GM18909 (cell line): ENCODE measurements around the gene SP6.

Experiments
- ATAC-seq: cut with Tn5 transposase; IDR thresholded peaks from one replicate; pipeline ENCODE4 v1.9.1; 2021; ENCODE audit warnings: mild to moderate bottlenecking; ENCODE audit not compliant: unreplicated experiment, poor library complexity

SP6 gene

DNA sequence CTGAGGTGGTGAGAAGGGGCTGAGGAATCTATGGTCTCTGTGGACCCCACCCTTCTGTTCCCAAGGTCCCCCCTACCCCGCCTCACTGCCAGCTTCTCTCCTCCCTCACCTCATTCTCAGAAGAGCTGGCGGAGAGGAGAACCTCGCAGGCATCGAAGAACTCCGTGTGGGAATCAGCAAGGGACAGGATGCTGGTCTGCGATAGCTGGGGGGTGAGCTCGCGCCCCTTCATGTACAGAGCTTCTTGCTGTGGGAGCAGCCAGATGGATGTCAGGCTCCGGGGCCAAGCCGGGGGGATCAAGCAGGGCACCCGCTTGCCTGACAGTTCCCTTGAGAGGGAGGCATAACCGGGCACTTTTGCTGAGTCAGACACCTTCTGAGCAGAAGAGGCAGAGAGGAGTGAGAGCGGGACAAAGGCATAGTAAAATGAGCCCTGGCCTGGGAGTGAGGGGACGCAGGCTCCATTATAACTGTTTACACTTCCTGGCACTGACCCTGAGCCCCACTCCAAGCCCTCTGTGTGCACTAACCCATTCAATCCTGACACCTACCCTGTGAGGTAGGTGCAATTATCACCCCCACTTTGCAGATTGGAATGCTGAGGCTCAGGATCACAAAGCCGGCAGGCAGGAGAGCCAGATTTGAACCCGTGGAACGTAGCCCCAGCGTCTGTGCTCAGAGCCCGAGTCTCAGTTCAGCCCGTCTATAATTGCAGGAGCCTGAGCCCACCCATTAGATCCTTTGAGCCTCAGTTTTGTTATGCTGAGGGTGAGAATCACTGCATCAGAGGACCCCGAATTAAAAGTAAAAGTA, 35.7 kb downstream of the SP6 start:
- ATAC-seq = no peak

DNA sequence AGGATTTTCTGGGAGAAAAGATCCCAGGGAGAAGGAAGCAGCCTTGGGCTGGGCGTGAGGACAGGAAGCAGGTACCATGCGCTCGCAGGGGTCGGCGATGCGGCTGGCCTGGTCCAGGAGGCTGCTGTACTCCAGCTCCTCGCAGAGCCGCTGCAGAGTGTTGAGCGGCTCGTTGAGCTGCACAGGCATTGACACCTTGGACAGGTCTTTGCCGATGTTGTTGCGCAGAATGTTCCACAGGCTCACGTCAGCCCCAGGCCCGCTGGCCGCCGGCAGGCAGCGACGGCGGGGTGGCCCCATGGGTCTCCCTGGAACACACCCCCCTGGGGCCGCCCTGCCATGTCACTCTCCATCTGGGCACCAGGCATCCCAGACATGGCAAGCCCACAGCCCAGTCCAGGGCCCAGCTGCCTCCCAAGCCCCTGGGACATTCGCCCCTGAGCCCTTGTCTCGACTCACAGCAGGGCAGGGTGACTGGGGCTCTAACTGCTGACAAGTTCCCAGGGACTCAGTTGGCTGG, 37.4 kb downstream of the SP6 start:
- no peak for ATAC-seq

- no peak for ATAC-seq
These were observed 37.9 kb downstream of the SP6 start for GRCh38 chr17:47813077-47813476.

DNA sequence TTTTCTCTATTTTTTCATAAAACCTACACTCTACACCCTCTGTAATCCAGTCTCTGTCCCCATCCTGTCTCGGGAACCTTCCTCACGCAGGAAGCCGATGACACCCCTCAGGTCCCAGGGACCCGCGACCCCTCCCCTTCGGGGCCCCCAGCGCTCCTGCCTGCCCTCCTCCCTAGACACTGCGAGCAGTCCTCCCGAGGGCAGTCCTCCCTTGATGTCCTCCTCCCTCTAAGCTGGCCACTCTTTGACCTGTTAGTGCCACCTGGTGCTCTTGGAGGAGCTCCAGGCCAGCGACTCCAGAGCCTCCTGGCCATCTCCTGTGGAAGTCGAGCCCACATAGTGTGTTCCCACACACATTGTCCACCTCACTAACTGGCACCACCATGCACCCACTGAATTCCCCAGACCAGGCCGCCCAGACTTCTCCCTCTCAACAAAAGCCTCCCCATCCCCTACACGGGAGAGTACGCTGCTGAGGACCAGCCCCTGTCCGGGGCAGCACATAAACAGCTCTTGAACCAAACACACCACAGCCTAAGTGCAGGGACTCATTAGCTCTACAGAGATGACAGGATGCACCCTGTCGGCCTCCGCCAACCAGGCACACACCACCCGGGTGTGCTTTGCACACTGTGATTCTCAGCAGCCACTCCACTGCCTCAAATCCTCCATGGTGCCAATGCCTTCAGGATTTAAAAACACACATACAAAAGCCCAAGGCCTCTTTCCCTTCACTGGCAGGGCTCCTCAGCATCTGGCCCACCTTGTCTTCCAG, 38.6 kb downstream of the SP6 start:
- no peak for ATAC-seq

GRCh38 chr17:47811709-47812108, 39.3 kb downstream of the SP6 start:
- ATAC-seq = no peak

DNA sequence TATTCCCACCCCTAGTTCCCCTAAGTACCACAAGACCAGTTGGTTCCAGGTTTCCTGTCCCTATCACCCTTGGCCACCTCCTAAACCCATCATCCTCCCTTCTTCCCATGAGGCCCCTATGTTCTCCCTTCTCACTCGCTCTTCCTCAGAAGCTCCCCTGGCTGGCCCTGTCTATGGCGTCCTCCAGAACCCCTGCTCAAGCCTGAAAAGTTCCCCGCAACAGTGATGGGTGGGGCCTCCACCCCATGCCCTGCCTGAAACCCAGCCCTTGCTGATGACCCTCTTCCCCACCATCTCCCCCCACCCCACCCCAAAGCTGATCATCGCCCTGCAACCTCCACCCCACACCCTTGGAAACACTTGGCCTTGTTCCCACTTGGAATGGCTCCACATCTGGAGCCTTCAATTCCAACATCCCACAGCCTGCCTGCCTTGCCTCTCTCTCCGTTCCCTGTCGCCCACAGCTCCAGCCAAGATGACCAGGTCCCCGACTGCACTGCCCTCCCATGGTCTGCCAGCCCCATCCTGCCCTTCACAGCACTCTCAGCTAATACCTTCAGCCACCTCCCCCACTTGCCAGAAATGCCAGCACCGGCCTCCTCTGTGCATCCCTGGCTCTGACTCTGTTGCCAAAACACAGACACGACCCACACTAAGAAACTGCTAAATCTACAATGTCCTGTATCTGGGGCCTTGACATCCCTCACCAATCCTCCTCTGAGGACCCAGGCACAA, 39.9 kb downstream of the SP6 start:
- no peak for ATAC-seq

GRCh38 chr17:47810200-47810821, 40.7 kb downstream of the SP6 start:
- ATAC-seq = no peak

DNA sequence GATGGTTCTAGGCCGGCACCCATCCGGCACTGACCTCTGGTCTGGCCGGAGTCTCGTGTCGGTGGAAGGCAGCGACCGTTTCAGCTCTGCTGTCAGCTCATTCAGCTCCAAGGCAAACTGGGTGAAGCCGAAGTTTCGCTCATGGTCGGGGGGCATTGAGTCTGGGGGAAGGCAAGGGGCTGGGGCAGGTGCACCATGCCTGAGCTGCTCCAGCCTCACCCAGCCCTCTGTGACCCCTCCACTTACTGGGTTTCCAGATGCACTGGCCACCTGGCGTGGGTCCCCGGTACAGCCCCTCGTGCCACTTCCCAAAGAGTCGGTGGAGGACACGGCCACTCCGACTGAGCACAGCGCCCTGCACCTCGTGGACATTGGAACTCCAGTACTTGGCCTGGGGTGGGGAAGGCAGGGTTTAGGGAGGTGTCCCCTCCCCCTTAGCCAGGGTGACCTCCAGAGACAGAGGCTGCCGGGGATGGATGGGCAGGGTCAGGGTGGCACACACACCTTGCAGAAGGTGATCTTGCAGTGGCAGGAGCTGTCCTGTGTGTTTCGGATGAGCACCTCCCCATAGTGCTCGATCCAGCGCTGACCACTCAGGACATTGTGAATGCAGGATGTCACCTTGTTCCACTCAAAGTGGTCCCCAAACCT, 42.0 kb downstream of the SP6 start:
- ATAC-seq = no peak

- no peak for ATAC-seq
These were observed 42.7 kb downstream of the SP6 start for GRCh38 chr17:47808036-47808829.

DNA sequence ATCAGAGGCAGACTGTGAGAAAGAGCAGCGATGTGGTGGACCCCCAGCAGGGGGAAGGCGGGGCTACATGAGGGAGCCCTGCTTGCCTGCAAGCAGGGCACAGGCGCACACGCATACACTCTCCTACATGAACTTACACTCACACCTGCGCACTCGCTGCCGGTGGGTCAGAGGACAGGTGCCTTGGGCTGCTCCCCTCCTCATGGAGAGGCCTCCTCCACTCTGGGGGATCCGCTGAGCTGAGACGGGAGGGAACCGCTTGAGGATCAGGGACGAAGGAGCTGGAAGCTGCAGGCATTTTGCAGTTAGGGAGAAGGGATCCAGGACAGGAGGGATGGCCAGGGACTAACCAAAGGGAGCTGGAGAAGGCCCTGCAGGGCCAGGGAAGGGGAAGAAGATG, 43.5 kb downstream of the SP6 start:
- ATAC-seq = no peak

- ATAC-seq = no peak
These were observed 44.1 kb downstream of the SP6 start for GRCh38 chr17:47806913-47807255.

GRCh38 chr17:47806026-47806912, 44.7 kb downstream of the SP6 start:
- ATAC-seq = no peak

DNA sequence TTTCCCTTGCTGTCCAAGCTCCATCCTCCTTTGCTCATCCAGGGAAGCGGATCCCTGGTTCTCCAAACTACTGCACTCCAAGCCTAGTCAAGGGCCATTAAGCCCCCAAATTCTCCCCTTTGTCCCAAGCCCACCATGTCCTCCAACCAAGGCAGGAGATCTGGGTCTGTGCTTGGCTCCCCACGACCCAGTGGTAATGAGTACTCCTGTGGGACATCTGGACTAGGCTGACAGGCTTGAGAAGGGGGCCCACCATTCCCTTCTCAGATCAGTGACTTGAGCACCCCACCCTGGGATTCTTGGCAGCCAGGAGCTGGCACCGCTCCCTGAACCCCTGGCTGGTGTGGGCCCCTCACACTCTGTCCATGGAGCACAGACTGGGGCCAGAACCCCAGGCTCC, 46.5 kb downstream of the SP6 start:
- ATAC-seq = no peak

DNA sequence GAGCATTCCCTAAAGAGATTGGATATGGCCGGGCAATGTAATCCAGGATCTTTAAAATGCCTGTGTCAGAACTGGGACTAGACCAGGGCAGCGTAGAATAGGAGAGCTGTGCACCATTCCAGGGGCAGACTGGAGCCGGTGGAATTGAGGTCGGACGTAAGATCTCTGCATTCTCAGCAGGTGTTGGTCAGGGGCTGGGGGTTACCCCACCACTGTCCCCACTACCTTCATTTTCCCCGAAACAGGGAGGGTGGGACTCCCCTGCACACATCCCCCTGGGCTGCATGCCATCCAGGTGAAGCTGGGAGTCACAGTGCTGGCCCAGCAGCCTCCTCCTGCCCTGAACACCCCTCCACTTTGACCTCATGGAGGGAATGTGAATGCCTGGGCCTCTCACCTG, 47.2 kb downstream of the SP6 start:
- ATAC-seq = no peak

DNA sequence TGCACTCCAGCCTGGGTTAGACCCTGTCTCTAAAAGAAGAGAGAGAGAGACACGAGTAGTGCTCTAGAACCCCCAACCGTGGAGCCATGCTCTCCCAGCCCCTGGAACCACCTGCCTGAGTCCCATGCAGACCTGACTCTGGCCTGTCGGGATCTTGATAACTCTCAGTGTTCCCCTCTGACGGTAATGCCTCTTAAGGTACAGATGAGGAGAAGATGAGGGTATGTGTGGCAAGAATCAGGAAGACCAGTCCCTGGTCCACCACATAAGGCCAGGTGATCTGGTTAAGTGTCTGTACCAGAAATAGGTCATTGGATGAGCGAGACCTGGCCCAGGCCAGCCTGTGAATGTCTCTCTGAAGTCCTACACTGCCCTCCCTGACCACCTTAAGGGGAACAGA, 47.8 kb downstream of the SP6 start:
- no peak for ATAC-seq

DNA sequence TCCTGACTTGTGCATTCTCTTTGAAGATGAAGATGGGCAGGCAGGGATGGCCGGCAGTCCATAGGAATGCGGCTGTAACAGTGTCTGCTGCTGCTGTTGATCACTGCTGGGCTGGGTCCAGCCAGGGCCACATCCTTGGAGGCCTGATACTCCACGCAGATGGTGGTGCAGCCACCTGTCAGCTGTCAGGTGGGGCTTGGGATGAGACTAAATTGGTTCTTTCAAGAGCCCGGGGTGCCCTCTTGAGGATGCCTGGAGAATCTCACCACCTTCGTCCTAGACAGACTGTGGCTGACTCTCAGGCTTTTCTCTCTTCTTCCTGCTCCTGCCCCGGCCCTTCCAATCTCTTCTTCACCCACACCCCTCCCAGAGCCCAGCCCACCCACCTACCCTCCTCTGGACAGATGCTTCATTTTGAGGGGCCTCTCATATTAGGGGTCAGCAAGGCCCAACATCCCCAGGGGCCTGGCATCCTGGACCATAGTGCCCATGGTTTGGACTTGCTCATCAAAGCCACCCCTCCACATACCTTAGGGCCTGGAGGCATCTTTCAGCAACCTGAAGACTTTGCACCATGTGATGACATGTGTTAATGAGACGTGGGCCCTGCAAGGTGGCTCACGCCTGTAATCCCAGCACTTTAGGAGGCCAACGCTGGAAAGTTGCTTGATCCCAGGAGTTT, 48.5 kb downstream of the SP6 start:
- ATAC-seq = no peak

DNA sequence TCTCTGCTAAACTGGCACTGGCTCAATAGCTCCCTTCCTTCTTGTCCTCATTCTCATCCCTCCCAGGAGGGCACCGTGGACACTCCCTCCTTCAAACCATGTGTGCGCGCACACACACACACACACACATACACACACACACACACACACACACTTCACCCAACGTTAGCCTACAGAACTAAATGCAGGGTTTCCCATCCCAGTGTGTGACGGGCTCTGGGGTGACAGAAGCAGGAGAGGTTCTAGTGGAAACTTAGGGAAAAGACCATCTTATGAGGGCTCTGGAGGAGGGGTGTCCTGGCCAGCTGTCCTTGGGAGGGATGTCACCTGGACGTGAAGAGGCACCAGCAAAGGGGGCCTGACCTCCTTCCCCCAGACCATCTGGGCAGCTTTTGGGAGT, 49.1 kb downstream of the SP6 start:
- no peak for ATAC-seq
